HG03139 (cell line): Measurements from ENCODE around the gene AGR2.
"Not testable (repeated sequence)": the region's sequence is repeated elsewhere in the genome, so short reads cannot be mapped to it uniquely, and the experiment has no call there.

Source experiments
- ATAC-seq: cut with Tn5 transposase; IDR thresholded peaks from one replicate; pipeline ENCODE4 v1.9.1; 2021; ENCODE audit not compliant: unreplicated experiment

Gene AGR2

GRCh38 chr7:16774986-16775385, 29.8 kb downstream of the AGR2 start:
- ATAC-seq, result no peak

DNA sequence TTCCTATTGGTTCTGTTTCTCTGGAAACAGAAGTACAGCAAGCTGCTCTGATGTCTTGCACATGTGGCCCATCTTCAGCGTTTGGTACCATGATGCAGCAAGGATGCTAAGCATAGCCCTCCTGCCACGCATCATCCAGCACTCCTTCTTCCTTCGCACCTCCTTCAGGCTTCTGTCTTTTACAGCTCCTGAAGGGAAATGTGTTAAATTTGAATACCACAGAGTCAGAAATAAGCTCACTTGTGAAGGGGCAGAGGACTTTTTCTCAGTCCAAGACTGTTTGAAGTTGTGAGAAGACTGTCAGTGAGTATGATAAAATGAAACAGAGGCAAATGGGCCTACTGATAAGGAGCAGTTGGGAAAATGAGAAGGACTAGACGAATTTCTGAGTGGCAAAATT, 30.5 kb downstream of the AGR2 start:
- no peak for ATAC-seq

GRCh38 chr7:16773884-16774283, 30.9 kb downstream of the AGR2 start:
- no peak for ATAC-seq

- no peak for ATAC-seq
Measured at GRCh38 chr7:16773326-16773725, 31.5 kb downstream of the AGR2 start.

DNA sequence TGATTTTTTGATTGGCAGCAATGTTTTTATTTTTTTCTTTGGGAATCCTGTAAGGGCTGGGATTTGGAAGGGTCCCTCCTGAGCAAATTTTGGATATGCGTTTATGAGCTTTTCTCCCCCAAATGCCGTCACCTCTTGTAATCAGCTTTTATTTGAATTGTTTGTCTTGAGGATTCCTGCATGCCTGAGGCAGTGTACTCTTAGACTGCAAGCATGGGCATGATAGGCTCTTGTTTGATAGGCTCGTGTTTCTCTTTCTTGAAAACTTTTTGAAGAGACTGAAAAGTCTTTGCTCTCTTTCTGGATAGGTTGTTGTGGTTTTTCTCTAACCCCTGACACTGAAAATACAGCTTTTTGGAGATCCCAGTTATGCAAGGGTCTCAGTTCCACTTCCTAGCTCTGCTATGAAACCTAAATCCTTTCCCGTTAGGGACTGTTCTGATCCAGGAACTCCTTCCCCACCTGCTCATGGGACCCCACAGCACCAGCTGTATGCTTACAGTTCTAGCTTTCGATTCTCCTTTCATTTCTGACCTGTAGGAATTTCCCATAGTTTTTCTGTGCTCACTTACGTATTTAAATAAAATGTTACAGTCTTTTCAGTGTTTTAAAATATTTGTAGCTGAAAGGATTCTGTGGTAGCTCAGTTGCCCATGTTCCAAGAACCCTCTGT, 34.0 kb downstream of the AGR2 start:
- ATAC-seq, result no peak

DNA sequence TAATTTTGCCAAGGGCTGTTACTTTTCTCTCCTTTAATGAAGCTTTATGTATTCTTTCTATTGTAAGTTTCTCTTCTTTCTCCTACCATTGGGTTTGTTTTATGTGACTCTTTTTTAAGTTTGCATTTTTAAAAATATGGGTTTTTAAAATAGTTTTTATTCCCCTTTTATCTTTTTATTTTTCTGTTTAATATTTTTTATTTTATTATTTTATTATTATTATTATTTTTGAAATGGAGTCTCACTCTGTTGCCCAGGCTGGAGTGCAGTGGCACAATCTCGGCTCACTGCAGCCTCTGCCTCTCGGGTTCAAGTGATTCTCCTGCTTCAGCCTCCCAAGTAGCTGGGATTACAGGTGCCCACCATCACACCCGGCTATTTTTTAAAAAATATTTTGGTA, 34.8 kb downstream of the AGR2 start:
- ATAC-seq, result not testable (repeated sequence)

- no peak for ATAC-seq
Measured at GRCh38 chr7:16765436-16765859, 39.4 kb downstream of the AGR2 start.

GRCh38 chr7:16764942-16765341, 39.9 kb downstream of the AGR2 start:
- ATAC-seq, result no peak

DNA sequence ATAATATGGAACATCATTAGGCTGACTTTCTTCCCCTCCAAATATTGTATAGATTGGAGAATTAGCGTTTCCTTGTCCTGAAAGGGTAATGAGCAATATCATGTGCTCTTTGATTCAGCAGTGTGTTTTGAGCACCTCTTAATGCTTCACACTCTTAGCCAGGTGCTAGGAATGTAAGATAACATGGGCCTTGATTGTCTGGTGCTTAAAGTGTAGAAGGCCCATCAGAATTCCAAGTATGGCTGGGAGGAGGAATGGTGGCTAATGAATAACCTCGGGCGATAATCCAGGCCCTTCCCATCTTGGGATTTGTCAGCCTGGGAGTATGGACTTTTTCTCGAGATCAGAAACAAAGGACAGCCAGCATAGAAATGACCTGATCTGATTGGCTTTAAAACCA, 42.6 kb downstream of the AGR2 start:
- ATAC-seq, result no peak

DNA sequence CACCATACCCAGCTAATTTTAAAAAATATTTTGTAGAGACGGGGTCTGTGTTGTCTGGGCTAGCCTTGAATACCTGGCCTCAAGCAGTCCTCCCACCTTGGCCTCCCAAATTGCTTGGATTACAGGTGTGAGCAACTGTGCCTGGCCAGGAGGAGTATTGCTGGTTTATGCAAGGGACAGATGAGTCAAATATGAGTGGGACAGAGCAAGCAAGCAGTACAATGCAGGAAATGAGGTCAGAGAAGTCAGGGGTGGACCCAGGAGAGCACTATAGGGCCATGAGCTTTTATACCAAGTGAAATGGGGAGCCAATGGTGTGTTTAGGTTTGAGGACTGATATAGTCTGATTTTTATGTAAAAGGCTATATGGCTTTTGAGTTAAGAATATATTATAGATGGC, 45.0 kb downstream of the AGR2 start:
- no peak for ATAC-seq

DNA sequence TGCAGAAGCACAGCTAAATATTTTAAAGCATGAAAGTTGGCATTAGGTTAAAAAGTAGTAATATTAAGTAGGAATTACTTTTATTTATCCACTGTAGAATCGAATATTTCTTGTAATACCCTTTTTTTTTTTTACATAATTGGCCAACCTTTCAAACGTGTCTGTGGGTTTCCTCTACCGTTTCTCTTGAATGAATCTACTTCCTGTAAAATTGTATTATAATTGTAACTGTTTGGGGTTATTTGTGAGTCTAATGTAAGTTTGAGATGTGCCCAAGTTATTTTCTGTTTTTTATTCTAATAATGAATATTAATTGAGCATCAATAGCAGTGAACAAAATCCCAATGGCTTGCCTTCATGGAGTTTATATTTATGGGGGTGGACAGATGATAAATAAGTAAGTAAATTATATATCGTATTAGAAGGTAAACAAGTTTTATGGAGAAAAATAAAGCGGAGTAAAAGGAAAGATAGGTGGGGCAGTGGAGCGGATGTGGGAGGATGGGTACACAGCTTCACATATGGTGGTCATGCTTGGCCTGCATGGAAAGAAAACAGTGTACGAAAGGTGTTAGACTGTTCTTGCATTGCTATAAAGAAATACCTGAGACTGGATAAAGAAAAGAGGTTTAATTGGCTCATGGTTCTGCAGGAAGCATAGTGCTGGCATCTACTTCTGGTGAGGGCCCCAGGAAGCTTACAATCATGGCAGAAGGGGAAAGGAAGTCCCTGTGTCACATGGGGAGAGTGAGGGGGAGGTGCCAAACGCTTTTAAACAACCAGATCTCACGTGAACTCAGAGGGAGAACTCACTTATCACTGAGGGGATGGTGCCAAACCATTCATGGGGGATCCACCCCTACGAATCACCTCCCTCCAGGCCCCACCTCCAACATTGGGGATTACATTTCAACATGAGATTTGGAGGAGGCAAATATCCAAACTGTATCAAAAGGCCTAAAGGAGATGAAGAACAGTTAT, 45.9 kb downstream of the AGR2 start:
- no peak for ATAC-seq

DNA sequence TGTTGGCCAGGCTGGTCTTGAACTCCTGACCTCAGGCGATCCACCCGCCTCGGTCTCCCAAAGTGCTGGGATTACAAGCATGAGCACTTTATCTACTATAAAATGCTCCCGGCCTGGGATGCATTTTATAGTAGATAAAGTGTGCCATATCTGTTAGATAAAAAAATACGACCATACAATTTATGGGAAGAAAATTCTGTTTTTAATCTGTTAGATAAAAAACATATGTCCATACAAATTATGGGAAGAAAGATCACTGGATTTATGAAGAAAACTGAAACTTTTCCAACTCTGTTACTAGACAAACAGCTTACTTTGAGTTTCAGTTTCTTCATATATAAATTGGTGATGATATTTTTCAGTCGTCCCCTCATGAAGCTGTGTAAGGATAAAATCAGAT, 46.8 kb downstream of the AGR2 start:
- ATAC-seq, result no peak

DNA sequence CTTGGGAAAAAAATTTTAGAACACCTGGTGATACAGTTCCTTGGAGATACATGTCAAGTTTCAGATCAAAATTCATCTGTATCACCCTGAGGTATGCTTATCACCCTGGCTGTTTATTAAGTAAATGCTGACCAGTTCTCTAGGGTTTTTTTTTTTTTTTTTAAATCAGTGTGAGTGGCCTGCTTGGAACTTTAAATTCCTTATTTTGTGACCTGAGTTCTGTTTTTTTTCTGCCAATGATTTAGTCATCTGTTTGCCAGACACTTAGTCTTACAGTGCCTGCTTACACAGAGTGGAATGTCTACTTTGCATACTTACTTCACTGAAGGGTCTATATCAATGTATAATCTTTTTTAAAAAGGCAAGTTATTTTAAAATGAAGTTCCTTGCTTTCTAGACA, 49.4 kb downstream of the AGR2 start:
- no peak for ATAC-seq

- ATAC-seq, result no peak
Measured at GRCh38 chr7:16754856-16755317, 49.9 kb downstream of the AGR2 start.

DNA sequence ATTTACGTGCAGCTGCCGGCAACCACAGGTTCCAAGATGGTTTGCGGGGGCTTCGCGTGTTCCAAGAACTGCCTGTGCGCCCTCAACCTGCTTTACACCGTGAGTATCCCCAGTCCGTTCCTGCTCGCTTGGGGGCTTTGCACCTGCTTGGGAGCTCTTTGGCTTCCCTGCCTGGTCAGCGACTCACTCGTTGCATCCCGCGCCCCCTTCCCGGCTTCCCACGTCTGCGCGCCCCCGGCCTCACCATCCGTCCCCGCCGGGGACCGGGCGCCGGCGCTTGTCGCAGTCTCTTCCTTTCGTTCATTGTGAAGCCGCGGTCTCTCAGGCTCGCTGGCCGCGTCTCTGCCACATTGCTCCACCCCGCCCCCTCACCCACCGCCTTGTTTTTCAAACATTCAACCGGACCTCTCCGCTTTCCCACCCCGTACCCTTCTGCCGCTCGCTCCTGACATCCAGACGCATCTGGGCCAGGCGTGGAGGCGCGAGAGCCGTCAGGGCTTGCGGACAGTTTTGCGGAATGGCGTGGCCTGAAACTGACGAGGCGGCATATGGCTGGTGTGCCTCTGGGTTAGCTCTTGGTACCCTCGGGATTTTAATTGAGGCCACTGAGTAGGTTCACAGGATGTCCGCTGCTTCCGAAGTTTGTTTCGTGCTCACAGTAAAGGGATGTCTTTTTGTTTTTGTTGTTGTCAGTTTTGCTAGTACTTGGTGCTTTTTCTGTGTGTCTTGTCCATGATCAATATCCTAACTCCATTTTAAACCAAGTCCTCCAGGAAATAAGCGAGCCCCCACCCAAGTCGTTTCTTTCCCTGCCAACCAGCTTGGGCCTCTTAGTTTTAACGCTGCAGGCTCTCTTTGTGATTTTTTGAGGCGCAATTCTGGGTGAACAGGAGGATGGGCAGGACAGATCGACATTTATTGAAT, 50.6 kb downstream of the AGR2 start:
- peak; percentile 11 for ATAC-seq

DNA sequence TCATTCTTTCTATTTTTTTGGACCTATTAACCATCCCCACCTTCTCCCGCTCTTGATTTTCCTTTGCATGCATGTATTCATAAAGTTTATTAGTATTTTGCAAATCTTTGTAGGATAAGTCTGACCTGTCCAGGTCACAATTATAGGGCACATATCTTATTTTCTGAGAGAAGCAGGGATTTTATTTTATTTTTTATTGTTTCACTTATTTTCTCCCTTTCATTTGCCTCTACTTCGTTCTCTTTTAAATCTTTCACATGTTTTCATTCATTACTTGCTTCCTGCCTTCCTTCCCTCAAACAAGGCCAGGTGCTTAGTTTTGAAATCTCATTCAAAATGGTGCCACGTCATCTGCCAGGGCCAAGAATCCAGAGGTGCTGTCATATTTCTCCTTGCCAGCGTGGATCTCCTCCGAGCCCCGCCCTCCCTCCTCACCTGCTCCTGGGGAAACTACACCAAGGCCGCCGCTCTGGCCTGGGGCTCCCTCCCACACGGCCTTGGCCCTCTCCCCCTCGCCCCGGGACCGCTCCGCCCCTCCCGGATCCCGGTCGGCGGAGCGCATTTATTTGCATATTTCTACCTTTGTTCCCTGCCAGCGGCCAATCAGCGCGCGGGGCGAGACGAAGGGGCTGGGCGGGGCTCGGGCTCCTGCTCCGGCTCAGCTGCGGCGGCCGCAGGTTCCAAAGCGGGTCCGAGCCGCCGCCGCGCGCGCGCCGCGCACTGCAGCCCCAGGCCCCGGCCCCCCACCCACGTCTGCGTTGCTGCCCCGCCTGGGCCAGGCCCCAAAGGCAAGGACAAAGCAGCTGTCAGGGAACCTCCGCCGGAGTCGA, 51.5 kb downstream of the AGR2 start, which contains the start of gene TSPAN13:
Gene TSPAN13, plus strand, starts transcription at position 654 of the 830 bp plus-strand sequence. CDS start 213 bp downstream, outside the sequence.
- peak; percentile 80 for ATAC-seq

DNA sequence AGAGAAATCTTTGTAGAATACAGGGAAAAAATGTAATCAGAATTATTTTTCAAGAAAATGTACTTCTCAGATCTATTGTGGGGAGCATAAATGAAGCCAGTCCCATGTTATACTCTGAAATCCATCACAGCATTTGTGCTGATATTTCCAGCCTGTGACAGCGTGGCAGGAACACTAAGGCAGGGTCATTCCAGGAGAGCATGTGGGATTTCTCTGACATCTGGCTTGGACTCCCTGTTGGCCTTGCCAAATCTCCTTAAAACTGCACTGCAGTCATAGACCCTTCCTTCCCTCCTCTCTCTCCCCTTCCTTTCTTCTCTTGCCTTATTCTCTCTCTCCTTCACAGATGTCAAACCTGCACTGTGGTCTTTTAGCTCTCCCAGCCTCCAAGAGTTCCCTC, 57.7 kb downstream of the AGR2 start:
- ATAC-seq, result no peak

DNA sequence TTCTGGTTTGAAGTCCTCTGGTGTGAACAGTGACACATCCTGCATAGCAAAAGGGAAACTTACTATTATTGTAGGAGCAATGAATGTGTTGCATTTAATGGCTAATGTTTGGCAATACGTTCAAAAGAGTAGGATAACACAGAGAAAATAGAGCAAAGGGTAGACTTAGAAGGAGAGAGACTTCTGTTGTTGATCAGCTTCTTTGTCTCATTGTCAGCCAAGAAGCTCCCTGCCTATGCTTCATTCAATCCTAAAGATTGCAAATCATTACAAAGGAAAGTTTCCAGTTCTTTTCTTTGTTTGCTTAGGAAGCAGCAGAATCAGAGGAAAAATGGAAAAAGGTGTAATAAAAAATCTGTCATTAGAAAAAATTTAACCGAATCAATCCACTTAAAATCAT, 59.2 kb downstream of the AGR2 start:
- no peak for ATAC-seq

DNA sequence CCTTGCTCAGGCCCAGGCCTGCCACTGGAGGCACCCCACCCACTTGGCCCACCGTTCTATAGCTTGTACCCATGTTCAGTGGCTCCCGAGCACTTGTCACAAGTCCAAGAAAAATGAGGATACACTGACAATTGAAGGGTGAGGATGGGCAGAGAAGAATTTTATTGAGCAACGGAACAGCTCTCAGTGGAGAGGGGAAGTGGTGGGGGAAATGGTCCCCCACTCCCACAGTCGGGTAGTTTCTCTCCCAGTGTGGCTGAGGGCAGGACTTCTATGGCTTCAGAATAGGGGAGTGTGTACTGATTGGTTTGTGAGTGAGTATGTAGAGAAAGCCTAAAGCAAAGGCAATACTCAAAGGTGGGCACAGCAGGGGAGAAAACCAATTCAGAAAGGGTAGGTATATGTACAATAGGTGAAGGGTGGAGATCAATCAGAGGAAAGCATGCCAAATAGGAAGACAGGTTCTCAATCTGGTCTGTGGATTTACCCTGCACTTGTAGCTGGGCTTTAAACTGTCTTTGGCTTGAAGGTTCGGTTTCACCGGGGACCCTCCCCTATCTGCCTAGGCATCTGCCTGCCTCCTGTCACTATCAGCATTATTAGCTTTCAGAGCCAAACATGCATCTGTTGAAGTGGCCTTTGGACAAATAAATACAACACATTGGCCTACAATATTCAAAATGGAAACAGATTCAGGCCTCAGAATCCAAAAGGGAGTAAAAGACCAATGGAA, 60.1 kb downstream of the AGR2 start:
- no peak for ATAC-seq
